ENCODE measurements around the gene SOX18.

GRCh38 chr20:64006490-64006889 is 42.9 kb downstream of the SOX18 start:
- TF ChIP-seq CTCF (IDR thresholded peaks at IDR 0.05; ENCODE audit: control extremely low read depth in 1 of 3, insufficient read depth in 1 of 3, low read depth in 1 of 3, low read length in 3 of 3) (no peak), CBX8 (IDR thresholded peaks at IDR 0.05; ENCODE audit: borderline replicate concordance, low read depth, low read length) (no peak), EP300 (IDR thresholded peaks at IDR 0.05; ENCODE audit: borderline replicate concordance in 1 of 2, low read depth in 2 of 2, low read length in 2 of 2) (no peak), GTF2F1 (IDR thresholded peaks at IDR 0.05; ENCODE audit: borderline replicate concordance, low read depth, low read length) (no peak), BRCA1 (IDR thresholded peaks at IDR 0.05; ENCODE audit: low read depth, low read length) (no peak), FOSL1 (IDR thresholded peaks at IDR 0.05; ENCODE audit: insufficient read depth, low read depth, low read length) (no peak), USF2 (IDR thresholded peaks at IDR 0.05; ENCODE audit: low read length) (no peak), EZH2 (IDR thresholded peaks at IDR 0.05; ENCODE audit: low read depth, low read length, severe bottlenecking) (no peak)

Data from H1 (cell line).